ENCODE measurements around the gene TMEM154. TPM values are rescaled to one million over a fixed set of nuclear protein-coding genes. Genes with fewer than 3 reads are reported as not detected.

Gene TMEM154
- polyA plus RNA-seq, 1 donor from 2014 or later, result not detected

- Histone ChIP-seq H3K4me3 (ENCODE audit: low read length) (no peak overlapping the region), H3K4me2 (ENCODE audit: low read length) (no peak overlapping the region), H4K20me1 (ENCODE audit: insufficient read depth) (no peaks in the 10 kb centered on the region), H2AFZ (ENCODE audit: low read depth, low read length) (no peak overlapping the region), H3K36me3 (ENCODE audit: insufficient read depth, low read length) (no peaks in the 10 kb centered on the region), H3K9ac (ENCODE audit: low read length) (no peak overlapping the region), H3F3A (ENCODE audit: insufficient read depth, low read length, poor library complexity, severe bottlenecking) (no peaks in the 10 kb centered on the region), H3K27ac (ENCODE audit: low read length) (no peak overlapping the region), H3K79me2 (replicated peaks; ENCODE audit: insufficient read depth, low read length) (no peaks in the 10 kb centered on the region), H3K9me2 (ENCODE audit: insufficient read depth, low read length) (no peaks in the 10 kb centered on the region), H3K9me3 (ENCODE audit: low read length) (no peaks in the 10 kb centered on the region), H3K27me3 (ENCODE audit: insufficient read depth, low read depth, low read length) (peaks cover 22% of the 10 kb centered on the region)
- TF ChIP-seq MXI1 (conservative IDR thresholded peaks at IDR 0.05; ENCODE audit: poor library complexity, severe bottlenecking) (no peak), TAF1 (IDR thresholded peaks at IDR 0.05; ENCODE audit: low read depth) (no peak), SMC3 (conservative IDR thresholded peaks at IDR 0.05; ENCODE audit: poor library complexity) (no peak), POLR2AphosphoS5 (IDR thresholded peaks at IDR 0.05) (no peak), REST (IDR thresholded peaks at IDR 0.05; ENCODE audit: borderline replicate concordance) (no peak), EP300 (conservative IDR thresholded peaks at IDR 0.05; ENCODE audit: poor library complexity, severe bottlenecking) (no peak), CTCF (IDR thresholded peaks at IDR 0.05; ENCODE audit: poor library complexity, severe bottlenecking) (no peak), RAD21 (conservative IDR thresholded peaks at IDR 0.05) (no peak), EZH2 (IDR thresholded peaks at IDR 0.05; ENCODE audit: borderline replicate concordance, insufficient read depth, low read length, poor library complexity, severe bottlenecking) (no peak)
These were observed 2.7 kb downstream of the TMEM154 start for GRCh38 chr4:152677117-152677516.

- H3K9me2 ChIP-seq (ENCODE audit: insufficient read depth, low read length), result no peaks in the 10 kb centered on the region
- H2AFZ ChIP-seq (ENCODE audit: low read depth, low read length), result no peak overlapping the region
- H3K36me3 ChIP-seq (ENCODE audit: insufficient read depth, low read length), result no peaks in the 10 kb centered on the region
- no peak for TF ChIP-seq EP300 (conservative IDR thresholded peaks at IDR 0.05; ENCODE audit: poor library complexity, severe bottlenecking)
- TF ChIP-seq EZH2 (IDR thresholded peaks at IDR 0.05; ENCODE audit: borderline replicate concordance, insufficient read depth, low read length, poor library complexity, severe bottlenecking), result no peak
- no peak for TF ChIP-seq TAF1 (IDR thresholded peaks at IDR 0.05; ENCODE audit: low read depth)
- no peak for TF ChIP-seq MXI1 (conservative IDR thresholded peaks at IDR 0.05; ENCODE audit: poor library complexity, severe bottlenecking)
- TF ChIP-seq CTCF (IDR thresholded peaks at IDR 0.05; ENCODE audit: poor library complexity, severe bottlenecking), result no peak
- TF ChIP-seq POLR2AphosphoS5 (IDR thresholded peaks at IDR 0.05), result no peak
- no peak for TF ChIP-seq SMC3 (conservative IDR thresholded peaks at IDR 0.05; ENCODE audit: poor library complexity)
- no peak for TF ChIP-seq RAD21 (conservative IDR thresholded peaks at IDR 0.05)
- no peak for TF ChIP-seq REST (IDR thresholded peaks at IDR 0.05; ENCODE audit: borderline replicate concordance)
- H3K27me3 ChIP-seq (ENCODE audit: insufficient read depth, low read depth, low read length), result peaks cover 22% of the 10 kb centered on the region
- H4K20me1 ChIP-seq (ENCODE audit: insufficient read depth), result no peaks in the 10 kb centered on the region
- H3K4me3 ChIP-seq (ENCODE audit: low read length), result no peak overlapping the region
- H3F3A ChIP-seq (ENCODE audit: insufficient read depth, low read length, poor library complexity, severe bottlenecking), result no peaks in the 10 kb centered on the region
- H3K4me2 ChIP-seq (ENCODE audit: low read length), result no peak overlapping the region
- H3K79me2 ChIP-seq (replicated peaks; ENCODE audit: insufficient read depth, low read length), result no peaks in the 10 kb centered on the region
- H3K9me3 ChIP-seq (ENCODE audit: low read length), result no peaks in the 10 kb centered on the region
- H3K9ac ChIP-seq (ENCODE audit: low read length), result no peak overlapping the region
- no peak overlapping the region for H3K27ac ChIP-seq (ENCODE audit: low read length)
These were observed 3.5 kb downstream of the TMEM154 start for GRCh38 chr4:152676052-152676854.
